Colonic mucosa (tissue), 4 donors: ENCODE data around the gene FILIP1L. TPM values are rescaled to one million over a fixed set of nuclear protein-coding genes. Genes with fewer than 3 reads are reported as not detected.
A peak's percentile ranks its signal among the peaks of the same experiment; 100 is the strongest.

Experiments used
- DNase-seq: peaks from one replicate; pipeline ENCODE4 v3.0.0-alpha.2; 2020
- H3K27ac ChIP-seq: fragments of 200-600 bp; one replicate; pipeline ENCODE4 v1.8.0; 2021
- H3K27me3 ChIP-seq: fragments of 200-600 bp; one replicate; pipeline ENCODE4 v1.8.0; 2021
- H3K36me3 ChIP-seq: fragments of 200-600 bp; one replicate; pipeline ENCODE4 v1.8.0; 2021
- H3K4me1 ChIP-seq: fragments of 200-600 bp; one replicate; pipeline ENCODE4 v1.8.0; 2021; ENCODE audit warnings: mild to moderate bottlenecking
- H3K4me3 ChIP-seq: fragments of 200-600 bp; one replicate; pipeline ENCODE4 v1.8.0; 2021
- H3K9ac ChIP-seq, 2 donors: one replicate each; pipeline ENCODE4 v1.7.0; 2013; ENCODE audit warnings: control low read depth in 2 of 2, low read depth in 2 of 2, low read length in 2 of 2
- H3K9me3 ChIP-seq: fragments of 200-600 bp; one replicate; pipeline ENCODE4 v1.8.0; 2021
- CTCF ChIP-seq: fragments of 200-600 bp; IDR thresholded peaks from one replicate; pipeline ENCODE4 v1.8.0; 2022; ENCODE audit warnings: antibody characterized with exemption, mild to moderate bottlenecking
- intact Hi-C: fragments of 100-400 bp; cut with DNase I; formaldehyde crosslinking; loops from one replicate; pipeline ENCODE4 v1.14.1; 2022
- total RNA-seq, 2 donors: library from RNA; stranded (reverse); fragmentation: NEBNext Ultra II Directional in 1 of 2; extraction: Animal tissue kit (Norgen Biotek cat#: 25700) in 1 of 2; gene quantifications; one replicate each; pipeline ENCODE4 v1.2.1, GENCODE V29; 2021
- donor health status: healthy.
- donor health status: DM: no; HTN: no; CAD: no.
- donor health status: DM: no; HTN: no; CAD: no.

The FILIP1L gene
- total RNA-seq, 2 donors from 2014 or later, result 3.7 to 29.0 TPM

DNA sequence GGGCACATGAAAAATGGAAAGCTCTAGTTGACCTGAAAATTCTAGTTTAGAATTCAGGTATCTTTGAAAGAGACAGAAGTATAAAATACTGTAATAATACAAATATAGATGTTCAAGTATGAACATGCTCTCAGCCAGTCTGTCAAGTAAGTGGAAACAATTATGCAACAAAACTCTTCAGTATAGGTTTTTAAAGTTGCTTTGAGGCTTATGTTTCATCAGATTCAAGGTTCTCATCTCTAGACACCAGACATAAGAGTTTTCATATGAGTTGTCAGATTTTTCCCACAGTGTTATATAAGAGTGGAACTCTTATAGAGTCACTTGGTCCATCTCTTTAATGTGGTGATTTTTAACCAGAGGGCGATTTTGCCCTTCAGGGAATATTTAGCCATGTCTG is 274.7 kb downstream of the FILIP1L start:
- intact Hi-C loops, result loop anchor here (10.0 kb wide), 1 partner anchor 125 kb away; no protein-coding TSS in a partner anchor
- Histone ChIP-seq H3K4me3 (no peak overlapping the region), H3K36me3 (no peaks in the 10 kb centered on the region), H3K4me1 (no peaks in the 10 kb centered on the region), H3K27me3 (no peaks in the 10 kb centered on the region), H3K9ac (no peak overlapping the region), H3K27ac (no peak overlapping the region), H3K9me3 (no peaks in the 10 kb centered on the region)
- DNase-seq, result no peak
- TF ChIP-seq CTCF, result no peak

GRCh38 chr3:99838755-99839154 is 275.5 kb downstream of the FILIP1L start:
- H3K4me1 ChIP-seq, result no peaks in the 10 kb centered on the region
- DNase-seq, result no peak
- no peaks in the 10 kb centered on the region for H3K36me3 ChIP-seq
- no peak overlapping the region for H3K9ac ChIP-seq
- TF ChIP-seq CTCF, result no peak
- no peaks in the 10 kb centered on the region for H3K27me3 ChIP-seq
- H3K9me3 ChIP-seq, result no peaks in the 10 kb centered on the region
- no peak overlapping the region for H3K4me3 ChIP-seq
- intact Hi-C loops, result no loop called here
- no peak overlapping the region for H3K27ac ChIP-seq

- DNase-seq, result no peak
- TF ChIP-seq CTCF, result no peak
- intact Hi-C loops, result no loop called here
- Histone ChIP-seq H3K4me1 (no peaks in the 10 kb centered on the region), H3K9me3 (no peaks in the 10 kb centered on the region), H3K9ac (no peak overlapping the region), H3K4me3 (no peak overlapping the region), H3K36me3 (no peaks in the 10 kb centered on the region), H3K27me3 (no peaks in the 10 kb centered on the region), H3K27ac (no peak overlapping the region)
Measured at GRCh38 chr3:99837715-99838114, 276.6 kb downstream of the FILIP1L start.

GRCh38 chr3:99836681-99837080 is 277.6 kb downstream of the FILIP1L start:
- Histone ChIP-seq H3K27ac (no peak overlapping the region), H3K9me3 (no peaks in the 10 kb centered on the region), H3K36me3 (no peaks in the 10 kb centered on the region), H3K4me1 (no peaks in the 10 kb centered on the region), H3K27me3 (no peaks in the 10 kb centered on the region), H3K4me3 (no peak overlapping the region), H3K9ac (no peak overlapping the region)
- no peak for TF ChIP-seq CTCF
- intact Hi-C loops, result no loop called here
- DNase-seq, result peak; percentile 27

DNA sequence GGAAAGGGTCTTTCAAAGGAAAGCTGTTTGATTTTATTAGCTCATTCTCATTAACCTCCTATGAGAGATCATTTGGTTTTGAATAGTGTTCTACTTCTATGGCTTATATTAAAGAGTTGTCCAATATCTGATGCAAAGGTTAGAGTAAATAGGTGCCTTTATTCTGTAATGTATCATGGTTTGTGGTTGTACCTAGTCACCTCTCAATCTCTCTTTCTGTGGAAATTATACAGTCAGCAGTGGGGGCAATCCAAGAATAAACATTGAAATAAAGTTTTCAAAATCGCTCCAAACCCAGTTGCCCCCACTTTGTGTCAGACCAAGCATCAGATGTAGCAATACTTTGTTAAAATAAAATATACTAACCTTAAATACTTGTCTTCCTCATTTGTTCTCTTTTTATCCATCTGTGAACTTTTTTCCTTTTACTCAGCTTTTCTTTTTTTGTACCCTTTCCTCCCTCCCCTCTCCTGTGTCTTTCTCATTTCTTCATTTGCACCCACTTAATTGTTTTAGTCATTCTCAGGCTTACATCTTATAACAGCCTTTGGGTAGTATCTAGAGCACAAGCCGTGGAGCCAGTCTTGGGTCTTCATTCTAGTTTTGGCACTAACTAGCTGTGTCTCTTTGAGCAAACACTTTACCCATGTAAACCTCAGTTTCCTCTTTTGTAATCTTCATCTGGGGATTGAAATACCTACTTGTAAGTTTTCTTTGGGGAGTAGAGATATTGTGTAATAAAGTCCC is 279.9 kb downstream of the FILIP1L start:
- Histone ChIP-seq H3K27me3 (no peaks in the 10 kb centered on the region), H3K36me3 (no peaks in the 10 kb centered on the region)
- intact Hi-C loops, result no loop called here

More for the DNA sequence above, 279.9 kb downstream of the FILIP1L start:
- no peak overlapping the region for H3K27ac ChIP-seq
- H3K9ac ChIP-seq, result no peak overlapping the region
- no peak for TF ChIP-seq CTCF
- no peak overlapping the region for H3K4me3 ChIP-seq
- DNase-seq, result no peak
- H3K9me3 ChIP-seq, result no peaks in the 10 kb centered on the region
- H3K4me1 ChIP-seq, result no peaks in the 10 kb centered on the region
